ENCODE results near the gene HPX.

Gene HPX, protein sequence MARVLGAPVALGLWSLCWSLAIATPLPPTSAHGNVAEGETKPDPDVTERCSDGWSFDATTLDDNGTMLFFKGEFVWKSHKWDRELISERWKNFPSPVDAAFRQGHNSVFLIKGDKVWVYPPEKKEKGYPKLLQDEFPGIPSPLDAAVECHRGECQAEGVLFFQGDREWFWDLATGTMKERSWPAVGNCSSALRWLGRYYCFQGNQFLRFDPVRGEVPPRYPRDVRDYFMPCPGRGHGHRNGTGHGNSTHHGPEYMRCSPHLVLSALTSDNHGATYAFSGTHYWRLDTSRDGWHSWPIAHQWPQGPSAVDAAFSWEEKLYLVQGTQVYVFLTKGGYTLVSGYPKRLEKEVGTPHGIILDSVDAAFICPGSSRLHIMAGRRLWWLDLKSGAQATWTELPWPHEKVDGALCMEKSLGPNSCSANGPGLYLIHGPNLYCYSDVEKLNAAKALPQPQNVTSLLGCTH

DNA sequence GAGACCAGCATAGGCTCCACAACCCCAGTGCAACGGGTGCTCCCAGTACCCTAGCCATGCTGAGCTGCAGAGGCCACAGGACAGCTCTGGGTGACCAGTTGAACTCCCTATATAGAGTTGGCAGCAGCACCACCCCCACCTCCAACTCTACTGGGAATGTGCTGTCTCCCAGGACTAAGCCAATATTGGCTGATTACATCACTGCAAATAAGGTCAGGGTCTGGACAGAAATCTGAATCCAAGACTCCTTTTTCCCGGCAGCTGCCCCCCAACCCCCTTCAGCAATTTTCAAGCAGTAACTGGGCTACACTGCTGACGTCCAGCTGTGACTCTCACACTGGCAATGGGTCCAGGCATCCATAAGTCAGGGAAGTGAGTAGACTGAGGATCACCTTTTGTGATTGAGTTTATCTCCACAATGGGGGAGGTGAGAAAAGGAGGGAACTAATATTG, at the start of gene HPX:
Gene HPX, minus strand, starts transcription at position 82 of the 453 bp plus-strand sequence. Its CDS starts 24 bp downstream, at position 58.
- Histone ChIP-seq H3K4me3 (ENCODE audit: low read depth, low read length) (no peak within 1 kb of the TSS), H3K36me3 (ENCODE audit: control insufficient read depth, insufficient read depth, low read length) (no peaks in the 10 kb centered on the region), H3K4me1 (ENCODE audit: control insufficient read depth, insufficient read depth, low read length) (peaks cover 12% of the 10 kb centered on the region; the same call in 1 of the 2 replicates), H3K9me3 (ENCODE audit: control insufficient read depth, insufficient read depth, low read depth, low read length) (no peaks in the 10 kb centered on the region), H3K27me3 (ENCODE audit: control insufficient read depth, insufficient read depth, low read length) (no peaks in the 10 kb centered on the region), H3K27ac (ENCODE audit: low read depth, low read length) (no peak within 1 kb of the TSS), H3K9ac (ENCODE audit: low read length) (no peak within 1 kb of the TSS)

DNA sequence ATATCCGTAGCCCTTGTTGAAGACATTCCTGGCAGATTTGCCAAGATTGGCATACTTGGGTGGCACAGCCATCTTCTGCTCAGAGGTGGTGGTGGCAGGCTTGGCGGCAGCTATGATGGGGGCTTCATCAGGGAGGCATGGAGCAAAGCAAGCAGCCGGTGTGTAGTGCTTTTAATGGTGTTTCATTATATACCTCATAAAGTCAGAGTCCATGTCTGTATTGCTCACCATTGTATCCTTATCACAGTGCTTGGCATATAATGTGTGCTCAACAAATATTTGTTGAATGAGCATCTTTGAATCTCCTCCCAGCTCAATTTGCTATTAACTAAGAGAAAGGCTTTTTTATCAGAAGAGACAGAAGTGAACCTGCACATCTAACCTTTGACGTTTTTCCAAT, 48.5 kb upstream of the HPX start:
- H3K4me1 ChIP-seq (ENCODE audit: control insufficient read depth, insufficient read depth, low read length) = no peaks in the 10 kb centered on the region
- H3K36me3 ChIP-seq (ENCODE audit: control insufficient read depth, insufficient read depth, low read length) = peaks cover 70% of the 10 kb centered on the region
- H3K4me3 ChIP-seq (ENCODE audit: low read depth, low read length) = no peak overlapping the region
- H3K27ac ChIP-seq (ENCODE audit: low read depth, low read length) = no peak overlapping the region
- no peaks in the 10 kb centered on the region for H3K27me3 ChIP-seq (ENCODE audit: control insufficient read depth, insufficient read depth, low read length)
- H3K9ac ChIP-seq (ENCODE audit: low read length) = no peak overlapping the region
- H3K9me3 ChIP-seq (ENCODE audit: control insufficient read depth, insufficient read depth, low read depth, low read length) = no peaks in the 10 kb centered on the region

DNA sequence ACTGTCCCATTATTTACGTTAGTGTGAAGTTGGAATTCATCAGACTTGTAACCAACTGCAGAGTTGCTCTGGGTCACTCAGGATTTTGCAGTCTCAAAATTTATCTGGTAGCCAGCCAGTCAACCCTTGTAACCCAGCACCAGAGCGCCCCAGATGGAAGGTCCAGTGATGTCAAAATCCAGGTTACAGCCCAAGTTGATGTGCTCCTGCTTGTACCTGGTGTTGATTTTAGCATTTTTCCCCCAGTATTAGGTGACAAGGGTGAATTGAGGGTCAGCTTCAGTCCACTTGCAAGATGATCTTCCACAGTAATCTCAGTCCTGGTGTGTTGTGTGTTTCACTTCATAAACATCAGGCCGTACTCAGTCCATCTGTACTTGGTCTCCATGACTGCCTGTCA, 48.0 kb upstream of the HPX start:
- Histone ChIP-seq H3K4me3 (ENCODE audit: low read depth, low read length) (no peak overlapping the region), H3K36me3 (ENCODE audit: control insufficient read depth, insufficient read depth, low read length) (peaks cover 70% of the 10 kb centered on the region), H3K4me1 (ENCODE audit: control insufficient read depth, insufficient read depth, low read length) (no peaks in the 10 kb centered on the region), H3K9ac (ENCODE audit: low read length) (no peak overlapping the region), H3K27me3 (ENCODE audit: control insufficient read depth, insufficient read depth, low read length) (no peaks in the 10 kb centered on the region), H3K27ac (ENCODE audit: low read depth, low read length) (no peak overlapping the region), H3K9me3 (ENCODE audit: control insufficient read depth, insufficient read depth, low read depth, low read length) (no peaks in the 10 kb centered on the region)

DNA sequence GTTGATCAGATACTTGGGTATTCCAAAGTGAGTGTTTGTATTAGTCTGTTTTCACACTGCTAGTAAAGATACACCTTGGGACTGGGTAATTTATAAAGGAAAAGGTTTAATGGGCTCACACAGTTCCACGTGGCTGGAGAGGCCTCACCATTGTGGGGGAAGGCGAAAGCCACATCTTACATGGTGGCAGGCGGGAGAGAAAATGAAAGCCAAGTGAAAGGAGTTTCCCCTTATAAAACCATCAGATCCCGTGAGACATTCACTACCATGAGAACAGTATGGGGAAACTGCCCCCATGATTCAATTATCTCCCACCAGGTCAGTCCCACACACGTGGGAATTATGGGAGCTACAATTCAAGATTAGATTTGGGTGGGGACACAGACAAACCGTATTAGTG, 47.6 kb upstream of the HPX start:
- no peaks in the 10 kb centered on the region for H3K9me3 ChIP-seq (ENCODE audit: control insufficient read depth, insufficient read depth, low read depth, low read length)
- peaks cover 72% of the 10 kb centered on the region for H3K36me3 ChIP-seq (ENCODE audit: control insufficient read depth, insufficient read depth, low read length)
- no peaks in the 10 kb centered on the region for H3K4me1 ChIP-seq (ENCODE audit: control insufficient read depth, insufficient read depth, low read length)
- no peak overlapping the region for H3K4me3 ChIP-seq (ENCODE audit: low read depth, low read length)
- H3K27ac ChIP-seq (ENCODE audit: low read depth, low read length) = no peak overlapping the region
- no peak overlapping the region for H3K9ac ChIP-seq (ENCODE audit: low read length)
- H3K27me3 ChIP-seq (ENCODE audit: control insufficient read depth, insufficient read depth, low read length) = no peaks in the 10 kb centered on the region

DNA sequence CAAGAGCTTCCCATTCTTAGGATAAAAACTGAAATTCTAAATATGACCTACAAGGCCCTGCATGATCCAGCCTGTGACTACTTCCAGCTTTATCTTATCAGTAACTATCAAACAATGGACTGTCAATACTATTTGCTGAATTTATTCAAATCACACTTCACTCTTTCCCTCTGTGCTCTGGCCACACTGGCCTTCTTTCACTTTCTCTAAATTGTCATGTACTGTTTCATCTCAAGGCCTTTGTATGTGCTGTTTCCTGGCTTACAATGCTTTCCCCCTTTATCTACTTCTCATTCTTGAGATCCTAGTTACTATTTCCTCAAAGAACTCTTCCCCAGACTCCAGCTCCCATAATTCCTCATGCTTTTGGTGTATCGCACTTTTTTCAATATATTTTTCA, 46.2 kb upstream of the HPX start:
- H3K27ac ChIP-seq (ENCODE audit: low read depth, low read length) = no peak overlapping the region
- H3K27me3 ChIP-seq (ENCODE audit: control insufficient read depth, insufficient read depth, low read length) = no peaks in the 10 kb centered on the region
- H3K36me3 ChIP-seq (ENCODE audit: control insufficient read depth, insufficient read depth, low read length) = peaks cover 79% of the 10 kb centered on the region
- no peaks in the 10 kb centered on the region for H3K9me3 ChIP-seq (ENCODE audit: control insufficient read depth, insufficient read depth, low read depth, low read length)
- H3K4me3 ChIP-seq (ENCODE audit: low read depth, low read length) = no peak overlapping the region
- H3K4me1 ChIP-seq (ENCODE audit: control insufficient read depth, insufficient read depth, low read length) = peaks cover 6% of the 10 kb centered on the region
- no peak overlapping the region for H3K9ac ChIP-seq (ENCODE audit: low read length)

DNA sequence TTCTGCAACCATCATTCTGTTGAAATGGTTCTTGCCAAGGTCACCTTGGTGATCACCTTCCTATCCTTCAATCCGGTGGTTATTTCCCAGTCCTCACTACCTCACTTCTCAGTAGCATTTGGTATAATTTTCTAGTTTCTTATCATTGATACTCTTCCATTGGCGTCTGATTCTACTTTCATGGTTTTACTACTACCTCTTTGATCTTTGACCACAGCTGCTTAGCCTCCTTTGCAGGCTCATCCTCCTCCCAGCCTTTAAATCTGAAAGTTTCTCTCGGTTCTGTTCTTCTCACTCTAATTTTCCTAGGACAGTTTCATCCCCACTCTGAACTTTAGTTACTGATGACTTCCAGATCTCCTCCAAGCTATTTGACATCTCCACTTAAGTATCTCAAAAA, 45.5 kb upstream of the HPX start:
- no peaks in the 10 kb centered on the region for H3K9me3 ChIP-seq (ENCODE audit: control insufficient read depth, insufficient read depth, low read depth, low read length)
- peaks cover 6% of the 10 kb centered on the region for H3K4me1 ChIP-seq (ENCODE audit: control insufficient read depth, insufficient read depth, low read length)
- no peak overlapping the region for H3K4me3 ChIP-seq (ENCODE audit: low read depth, low read length)
- no peak overlapping the region for H3K9ac ChIP-seq (ENCODE audit: low read length)
- peaks cover 77% of the 10 kb centered on the region for H3K36me3 ChIP-seq (ENCODE audit: control insufficient read depth, insufficient read depth, low read length)
- H3K27me3 ChIP-seq (ENCODE audit: control insufficient read depth, insufficient read depth, low read length) = no peaks in the 10 kb centered on the region
- H3K27ac ChIP-seq (ENCODE audit: low read depth, low read length) = no peak overlapping the region

DNA sequence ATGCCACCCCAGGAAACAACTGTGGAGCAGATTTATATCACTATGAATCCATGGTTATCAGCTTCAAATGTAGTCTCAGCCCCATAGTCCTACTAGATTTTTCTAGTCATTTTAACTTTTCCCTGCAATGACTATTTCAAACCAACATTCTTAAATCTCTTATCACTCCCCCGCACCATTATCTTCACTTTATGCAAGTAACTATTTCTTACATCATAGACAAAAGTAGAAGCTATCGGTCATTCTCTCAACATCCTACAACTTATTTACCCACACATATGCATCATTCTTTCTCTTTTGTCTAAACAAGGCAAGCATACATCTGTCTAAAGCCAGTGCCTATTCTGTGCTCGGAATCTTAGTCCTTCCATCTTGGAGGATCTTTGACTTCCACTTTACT, 44.9 kb upstream of the HPX start:
- Histone ChIP-seq H3K27me3 (ENCODE audit: control insufficient read depth, insufficient read depth, low read length) (no peaks in the 10 kb centered on the region), H3K4me1 (ENCODE audit: control insufficient read depth, insufficient read depth, low read length) (peaks cover 6% of the 10 kb centered on the region), H3K9me3 (ENCODE audit: control insufficient read depth, insufficient read depth, low read depth, low read length) (no peaks in the 10 kb centered on the region), H3K36me3 (ENCODE audit: control insufficient read depth, insufficient read depth, low read length) (peaks cover 77% of the 10 kb centered on the region), H3K9ac (ENCODE audit: low read length) (no peak overlapping the region), H3K4me3 (ENCODE audit: low read depth, low read length) (no peak overlapping the region), H3K27ac (ENCODE audit: low read depth, low read length) (no peak overlapping the region)

DNA sequence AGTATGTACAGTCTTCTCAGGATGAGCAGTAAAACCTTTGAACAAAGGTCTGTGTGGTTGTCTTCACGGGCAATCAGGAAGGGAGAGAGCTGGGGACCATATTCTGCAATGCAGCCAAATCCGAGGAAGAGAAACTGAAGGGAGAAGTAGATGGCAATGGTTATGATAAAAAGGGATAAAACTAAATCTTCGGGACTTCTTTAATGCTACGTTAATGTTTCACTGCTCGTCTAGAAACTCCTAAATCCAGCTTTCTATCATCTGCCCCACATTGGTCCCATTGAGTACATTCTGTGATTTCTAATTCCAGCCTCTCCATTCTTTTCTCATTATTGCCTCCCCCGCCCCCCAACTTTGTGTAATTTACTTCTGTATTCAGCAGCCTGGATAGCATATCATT, 42.2 kb upstream of the HPX start:
- peaks cover 14% of the 10 kb centered on the region for H3K4me1 ChIP-seq (ENCODE audit: control insufficient read depth, insufficient read depth, low read length)
- no peak overlapping the region for H3K4me3 ChIP-seq (ENCODE audit: low read depth, low read length)
- H3K36me3 ChIP-seq (ENCODE audit: control insufficient read depth, insufficient read depth, low read length) = peaks cover 78% of the 10 kb centered on the region
- no peaks in the 10 kb centered on the region for H3K9me3 ChIP-seq (ENCODE audit: control insufficient read depth, insufficient read depth, low read depth, low read length)
- no peak overlapping the region for H3K27ac ChIP-seq (ENCODE audit: low read depth, low read length)
- H3K9ac ChIP-seq (ENCODE audit: low read length) = no peak overlapping the region
- no peaks in the 10 kb centered on the region for H3K27me3 ChIP-seq (ENCODE audit: control insufficient read depth, insufficient read depth, low read length)

DNA sequence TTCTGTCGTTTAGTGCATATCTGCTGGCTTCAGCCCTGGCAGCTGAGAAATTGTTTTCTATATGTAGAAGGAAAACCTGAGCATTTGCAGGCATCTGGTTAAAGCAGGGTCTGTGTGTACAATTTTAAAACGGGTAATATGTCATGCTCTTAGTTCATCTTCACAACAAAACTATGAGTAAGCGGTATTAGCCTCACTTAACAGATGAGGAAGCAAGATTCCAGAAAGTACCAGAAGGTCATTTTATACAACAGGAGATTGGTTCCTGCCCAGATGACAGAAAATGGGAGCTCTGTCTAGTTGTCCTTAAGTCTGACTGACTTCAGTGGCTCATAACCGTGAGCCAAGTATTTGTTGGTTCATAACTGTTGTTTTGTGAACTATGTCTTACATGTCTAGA, 41.7 kb upstream of the HPX start:
- no peaks in the 10 kb centered on the region for H3K9me3 ChIP-seq (ENCODE audit: control insufficient read depth, insufficient read depth, low read depth, low read length)
- no peaks in the 10 kb centered on the region for H3K27me3 ChIP-seq (ENCODE audit: control insufficient read depth, insufficient read depth, low read length)
- H3K4me1 ChIP-seq (ENCODE audit: control insufficient read depth, insufficient read depth, low read length) = peaks cover 14% of the 10 kb centered on the region
- H3K9ac ChIP-seq (ENCODE audit: low read length) = peak overlapping the region; percentile 92
- peak overlapping the region; percentile 97 for H3K4me3 ChIP-seq (ENCODE audit: low read depth, low read length)
- no peak overlapping the region for H3K27ac ChIP-seq (ENCODE audit: low read depth, low read length)
- peaks cover 79% of the 10 kb centered on the region for H3K36me3 ChIP-seq (ENCODE audit: control insufficient read depth, insufficient read depth, low read length)

DNA sequence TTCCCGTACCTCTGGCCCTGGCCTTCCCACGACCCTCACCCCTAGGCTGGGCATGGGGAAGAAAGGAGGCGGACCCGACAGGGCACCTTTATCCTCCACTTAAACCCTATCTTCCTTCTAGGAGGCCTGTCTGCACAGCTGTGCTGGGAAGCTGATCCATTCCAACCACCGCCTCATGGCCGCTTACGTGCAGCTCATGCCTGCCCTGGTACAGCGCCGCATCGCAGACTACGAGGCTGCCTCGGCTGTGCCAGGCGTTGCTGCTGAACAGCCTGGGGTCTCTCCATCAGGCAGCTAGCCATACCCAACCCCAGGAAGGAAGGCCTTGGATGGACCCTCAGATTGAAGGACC, 41.1 kb upstream of the HPX start:
- peak overlapping the region; percentile 92 for H3K9ac ChIP-seq (ENCODE audit: low read length)
- peaks cover 14% of the 10 kb centered on the region for H3K4me1 ChIP-seq (ENCODE audit: control insufficient read depth, insufficient read depth, low read length)
- peak overlapping the region; percentile 86 for H3K27ac ChIP-seq (ENCODE audit: low read depth, low read length)

DNA sequence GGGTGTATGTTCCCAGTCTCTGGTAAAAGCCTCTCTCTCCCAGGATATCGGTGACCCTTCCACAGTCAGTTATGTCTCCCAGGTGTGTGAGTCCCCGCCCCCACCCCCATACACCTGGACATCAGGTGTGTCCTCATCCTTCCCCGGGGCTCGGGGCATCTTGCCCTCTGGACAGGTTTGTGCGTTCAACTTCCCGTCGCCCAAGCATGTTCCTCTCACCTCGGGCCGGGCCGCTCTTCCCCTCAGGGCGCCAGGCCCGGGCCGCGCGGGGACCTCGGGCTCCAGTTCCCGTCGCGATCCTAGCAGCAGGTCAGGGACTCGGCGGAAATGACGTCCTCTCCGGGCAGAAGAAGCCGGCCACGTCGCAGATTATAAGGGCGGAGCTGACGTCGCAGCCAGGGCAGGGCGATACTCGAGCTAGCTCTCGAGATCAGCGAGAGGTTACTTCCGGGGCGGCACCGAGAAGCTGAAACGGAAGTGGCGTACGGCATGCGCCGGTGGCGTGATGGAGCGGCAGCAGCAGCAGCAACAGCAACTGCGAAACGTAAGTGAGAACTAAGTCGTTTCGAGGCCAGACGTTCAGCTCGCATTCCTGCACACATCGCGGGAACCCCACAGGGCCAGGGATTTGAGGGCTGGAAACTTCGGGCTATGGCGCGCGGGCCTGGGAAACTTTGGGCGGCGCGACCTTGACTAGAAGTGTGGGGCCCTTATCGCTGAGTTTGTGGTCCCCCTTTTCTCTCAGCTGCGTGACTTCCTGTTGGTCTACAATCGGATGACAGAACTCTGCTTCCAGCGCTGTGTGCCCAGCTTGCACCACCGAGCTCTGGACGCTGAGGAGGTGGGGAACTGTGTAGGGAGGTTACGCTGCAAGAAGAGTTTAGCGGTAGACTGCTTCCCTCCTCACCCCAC, 40.5 kb upstream of the HPX start, which contains the start of the genes ARFIP2 and TIMM10B:
Gene ARFIP2, minus strand, starts transcription at position 320 of the 912 bp plus-strand sequence. CDS start 910 bp downstream, outside the sequence.
Gene TIMM10B, plus strand, starts transcription at position 490 of the 912 bp plus-strand sequence. Its CDS starts 16 bp downstream, at position 506.
- peak within 1 kb of the TSS; percentile 92 for H3K9ac ChIP-seq (ENCODE audit: low read length)
- H3K27me3 ChIP-seq (ENCODE audit: control insufficient read depth, insufficient read depth, low read length) = no peaks in the 10 kb centered on the region
- peaks cover 77% of the 10 kb centered on the region for H3K36me3 ChIP-seq (ENCODE audit: control insufficient read depth, insufficient read depth, low read length)
- peaks cover 14% of the 10 kb centered on the region for H3K4me1 ChIP-seq (ENCODE audit: control insufficient read depth, insufficient read depth, low read length)
- H3K4me3 ChIP-seq (ENCODE audit: low read depth, low read length) = peak within 1 kb of the TSS; percentile 97
- no peaks in the 10 kb centered on the region for H3K9me3 ChIP-seq (ENCODE audit: control insufficient read depth, insufficient read depth, low read depth, low read length)
- peak within 1 kb of the TSS; percentile 86 for H3K27ac ChIP-seq (ENCODE audit: low read depth, low read length)

More for the DNA sequence above, 41.1 kb upstream of the HPX start:
- peak overlapping the region; percentile 97 for H3K4me3 ChIP-seq (ENCODE audit: low read depth, low read length)
- H3K36me3 ChIP-seq (ENCODE audit: control insufficient read depth, insufficient read depth, low read length) = peaks cover 79% of the 10 kb centered on the region
- no peaks in the 10 kb centered on the region for H3K27me3 ChIP-seq (ENCODE audit: control insufficient read depth, insufficient read depth, low read length)
- H3K9me3 ChIP-seq (ENCODE audit: control insufficient read depth, insufficient read depth, low read depth, low read length) = no peaks in the 10 kb centered on the region

Data from HUES6 (cell line).